CD8-positive, alpha-beta memory T cell (primary cell): ENCODE data around the gene SLC2A13. TPM values are rescaled to one million over a fixed set of nuclear protein-coding genes. Genes with fewer than 3 reads are reported as not detected.
"Not testable (repeated sequence)": the region's sequence is repeated elsewhere in the genome, so short reads cannot be mapped to it uniquely, and the experiment has no call there.

Experiments used
- CTCF ChIA-PET: fragments of 350-600 bp; sonication (Branson Sonifier 250); formaldehyde crosslinking; loops from one replicate; lab custom pipeline; 2021; ENCODE audit warnings: antibody characterized with exemption; lab: Charles Lee
- POLR2A ChIA-PET: fragments of 350-600 bp; sonication (Branson Sonifier 250); formaldehyde crosslinking; loops from one replicate; lab custom pipeline; 2021; ENCODE audit warnings: antibody characterized with exemption; lab: Charles Lee
- DNase-seq, 5 donors: peaks; one replicate each; pipeline versions ENCODE4 v3.0.0 to v3.0.0-alpha.2; 2020 to 2022; ENCODE audit warnings: mixed read lengths in 1 of 5
- H3K27ac ChIP-seq: one replicate; pipeline ENCODE4 v1.7.0; 2013; ENCODE audit warnings: low read depth, mild to moderate bottlenecking, low read length, moderate library complexity
- H3K27me3 ChIP-seq: 2 replicates; pipeline ENCODE4 v1.7.0; 2013; ENCODE audit warnings: low read length, mild to moderate bottlenecking; ENCODE audit not compliant: insufficient read depth, poor library complexity, severe bottlenecking
- H3K36me3 ChIP-seq: 2 replicates; pipeline ENCODE4 v1.7.0; 2013; ENCODE audit warnings: mild to moderate bottlenecking, low read length, moderate library complexity; ENCODE audit not compliant: insufficient read depth
- H3K4me1 ChIP-seq: 2 replicates; pipeline ENCODE4 v1.7.0; 2013; ENCODE audit warnings: mild to moderate bottlenecking, low read length, moderate library complexity; ENCODE audit not compliant: insufficient read depth
- H3K4me3 ChIP-seq: 2 replicates; pipeline ENCODE4 v1.7.0; 2013; ENCODE audit warnings: mild to moderate bottlenecking, low read length
- H3K9me3 ChIP-seq: 2 replicates; pipeline ENCODE4 v1.7.0; 2013; ENCODE audit warnings: mild to moderate bottlenecking, low read length
- H3K27ac Mint-ChIP-seq, 8 donors: one replicate each; pipeline ENCODE4 v1.8.0; 2020 to 2021; ENCODE audit warnings: mixed read lengths in 8 of 8, mild to moderate bottlenecking in 6 of 8, inconsistent platforms in 3 of 8, moderate library complexity in 3 of 8
- H3K27me3 Mint-ChIP-seq, 2 donors: one replicate each; pipeline ENCODE4 v1.8.0; 2020 to 2021; ENCODE audit warnings: mixed read lengths in 2 of 2, mild to moderate bottlenecking in 1 of 2, moderate library complexity in 1 of 2
- H3K36me3 Mint-ChIP-seq, 3 donors: one replicate each; pipeline ENCODE4 v1.8.0; 2020 to 2021; ENCODE audit warnings: mixed read lengths in 3 of 3, inconsistent platforms in 1 of 3, mild to moderate bottlenecking in 1 of 3
- H3K4me1 Mint-ChIP-seq, 3 donors: one replicate each; pipeline ENCODE4 v1.8.0; 2020 to 2021; ENCODE audit warnings: mixed read lengths in 3 of 3, inconsistent platforms in 1 of 3, mild to moderate bottlenecking in 1 of 3
- H3K4me3 Mint-ChIP-seq, 7 donors: one replicate each; pipeline ENCODE4 v1.8.0; 2020 to 2021; ENCODE audit warnings: mixed read lengths in 7 of 7, mild to moderate bottlenecking in 6 of 7, moderate library complexity in 4 of 7, inconsistent platforms in 2 of 7
- H3K9me3 Mint-ChIP-seq, 5 donors: one replicate each; pipeline ENCODE4 v1.8.0; 2020 to 2022; ENCODE audit warnings: mixed read lengths in 5 of 5, mild to moderate bottlenecking in 3 of 5, moderate library complexity in 2 of 5, inconsistent platforms in 1 of 5
- polyA plus RNA-seq: library from polyadenylated mRNA; unstranded; fragments of 300-500 nt; fragmentation: Illumina TruSeq; gene quantifications from one replicate; pipeline ENCODE4 v1.2.3, GENCODE V29; 2021
- total RNA-seq, 2 experiments: library from RNA; stranded (reverse); gene quantifications; one replicate each; pipeline ENCODE4 v1.2.3, GENCODE V29; 2021

The SLC2A13 gene
- total and polyA plus RNA-seq, 3 experiments from 2014 or later: 2.1 to 6.5 (median 6.3) TPM

DNA sequence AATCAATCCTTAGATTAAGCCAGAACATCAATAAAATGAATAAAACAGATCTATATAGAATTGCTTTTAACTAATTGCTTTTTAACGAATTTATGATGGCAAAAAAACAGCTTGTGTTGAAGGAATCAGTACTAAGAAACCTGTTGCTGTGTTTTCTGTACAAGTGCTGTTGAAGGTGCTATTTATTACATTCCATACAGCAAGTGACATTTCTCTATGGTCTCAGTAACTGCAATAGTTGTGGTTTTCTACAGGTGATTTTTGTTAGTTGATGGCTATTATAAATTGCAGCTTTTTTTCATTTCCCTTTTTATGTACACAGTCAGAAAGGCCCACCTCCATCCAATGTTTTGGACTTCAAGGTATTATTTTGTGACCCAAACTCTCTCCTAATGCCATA, 56.6 kb downstream of the SLC2A13 start:
- no peaks in the 10 kb centered on the region for H3K9me3 ChIP-seq
- H3K4me1 Mint-ChIP-seq: no peaks in the 10 kb centered on the region
- H3K9me3 Mint-ChIP-seq: no peaks in the 10 kb centered on the region
- peak overlapping the region in 1 of 8 donors; percentile 6 for H3K27ac Mint-ChIP-seq
- H3K36me3 ChIP-seq: no peaks in the 10 kb centered on the region
- H3K4me1 ChIP-seq: no peaks in the 10 kb centered on the region
- H3K27me3 ChIP-seq: no peaks in the 10 kb centered on the region
- no peak overlapping the region for H3K27ac ChIP-seq
- peaks cover 1 to 5% (median 2%) of the 10 kb centered on the region in 3 donors for H3K36me3 Mint-ChIP-seq
- no peak overlapping the region for H3K4me3 Mint-ChIP-seq
- no peak for DNase-seq
- ChIA-PET POLR2A (no interaction called here), CTCF (no interaction called here)
- H3K4me3 ChIP-seq: no peak overlapping the region
- H3K27me3 Mint-ChIP-seq: no peaks in the 10 kb centered on the region

GRCh38 chr12:40047002-40047401, 58.9 kb downstream of the SLC2A13 start:
- H3K9me3 Mint-ChIP-seq, H3K4me3 Mint-ChIP-seq, H3K27ac Mint-ChIP-seq, POLR2A ChIA-PET, H3K4me1 Mint-ChIP-seq, H3K4me1 ChIP-seq, H3K4me3 ChIP-seq, H3K27me3 ChIP-seq, DNase-seq, H3K9me3 ChIP-seq, H3K27me3 Mint-ChIP-seq, H3K36me3 Mint-ChIP-seq, H3K36me3 ChIP-seq, CTCF ChIA-PET, H3K27ac ChIP-seq: not testable (repeated sequence)

GRCh38 chr12:40045656-40046055, 60.2 kb downstream of the SLC2A13 start:
- no peak for DNase-seq
- Mint-ChIP-seq H3K9me3 (no peaks in the 10 kb centered on the region), H3K4me1 (no peaks in the 10 kb centered on the region), H3K36me3 (peaks cover 1 to 9% (median 4%) of the 10 kb centered on the region in 3 donors), H3K27ac (peak overlapping the region in 1 of 8 donors; percentile 58), H3K4me3 (no peak overlapping the region), H3K27me3 (no peaks in the 10 kb centered on the region)
- Histone ChIP-seq H3K36me3 (no peaks in the 10 kb centered on the region), H3K4me3 (no peak overlapping the region), H3K9me3 (no peaks in the 10 kb centered on the region), H3K4me1 (no peaks in the 10 kb centered on the region), H3K27me3 (no peaks in the 10 kb centered on the region), H3K27ac (no peak overlapping the region)
- ChIA-PET POLR2A (no interaction called here), CTCF (no interaction called here)

- Mint-ChIP-seq H3K4me1 (no peaks in the 10 kb centered on the region), H3K36me3 (peaks cover 1 to 9% (median 4%) of the 10 kb centered on the region in 3 donors), H3K27me3 (no peaks in the 10 kb centered on the region), H3K27ac (no peak overlapping the region), H3K4me3 (no peak overlapping the region), H3K9me3 (no peaks in the 10 kb centered on the region)
- DNase-seq: no peak
- Histone ChIP-seq H3K27me3 (no peaks in the 10 kb centered on the region), H3K27ac (no peak overlapping the region), H3K4me1 (no peaks in the 10 kb centered on the region), H3K4me3 (no peak overlapping the region), H3K9me3 (no peaks in the 10 kb centered on the region), H3K36me3 (no peaks in the 10 kb centered on the region)
- CTCF ChIA-PET: no interaction called here
- POLR2A ChIA-PET: no interaction called here
These were observed 61.5 kb downstream of the SLC2A13 start for GRCh38 chr12:40044396-40044795.

DNA sequence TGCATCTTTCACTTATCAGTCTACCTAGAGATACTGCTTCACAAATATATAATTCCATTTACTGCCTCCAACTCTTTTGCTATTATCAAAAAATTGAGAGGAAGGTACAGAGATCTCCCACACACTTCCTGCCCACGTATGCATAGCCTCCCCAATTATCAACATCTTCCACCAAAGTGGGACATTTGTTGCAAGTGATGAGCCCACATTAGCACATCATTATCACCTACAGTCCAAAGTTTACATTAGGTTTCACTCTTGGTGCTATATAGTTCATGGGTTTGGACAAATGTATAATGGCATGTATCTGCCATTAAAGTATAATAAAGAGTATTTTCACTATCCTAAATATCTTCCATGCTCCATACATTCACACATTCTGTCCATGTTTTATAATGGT, 66.3 kb downstream of the SLC2A13 start:
- peaks cover 0 to 4% (median 3%) of the 10 kb centered on the region in 3 donors for H3K36me3 Mint-ChIP-seq
- no peak overlapping the region for H3K4me3 Mint-ChIP-seq
- Histone ChIP-seq H3K4me1 (no peaks in the 10 kb centered on the region), H3K27me3 (no peaks in the 10 kb centered on the region), H3K9me3 (no peaks in the 10 kb centered on the region), H3K27ac (no peak overlapping the region), H3K4me3 (no peak overlapping the region), H3K36me3 (no peaks in the 10 kb centered on the region)
- no peak for DNase-seq
- ChIA-PET POLR2A (no interaction called here), CTCF (no interaction called here)
- H3K27me3 Mint-ChIP-seq: no peaks in the 10 kb centered on the region
- no peak overlapping the region for H3K27ac Mint-ChIP-seq
- no peaks in the 10 kb centered on the region for H3K4me1 Mint-ChIP-seq
- no peaks in the 10 kb centered on the region for H3K9me3 Mint-ChIP-seq

DNA sequence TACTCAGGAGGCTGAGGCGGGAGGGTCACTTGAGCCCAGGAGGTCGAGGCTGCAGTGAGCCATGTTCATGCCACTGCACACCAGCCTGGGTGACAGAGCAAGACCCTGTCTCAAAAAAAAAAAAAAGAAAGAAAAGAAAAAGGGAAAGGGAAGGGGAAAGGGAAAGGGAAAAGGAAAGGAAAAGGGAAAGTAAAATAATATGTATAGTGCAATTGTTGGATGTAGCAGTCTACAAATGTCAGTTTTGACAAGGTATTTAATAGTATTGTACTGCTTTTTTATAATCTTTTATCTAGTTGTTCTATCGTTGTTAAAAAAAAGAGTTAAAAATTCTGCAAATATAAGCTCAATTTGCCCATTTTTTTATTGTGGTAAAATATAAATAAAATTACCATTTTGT, 67.3 kb downstream of the SLC2A13 start:
- DNase-seq: no peak
- H3K27me3 ChIP-seq: no peaks in the 10 kb centered on the region
- H3K36me3 ChIP-seq: no peaks in the 10 kb centered on the region
- Mint-ChIP-seq H3K4me1 (no peaks in the 10 kb centered on the region), H3K27me3 (no peaks in the 10 kb centered on the region), H3K9me3 (no peaks in the 10 kb centered on the region), H3K36me3 (peaks cover 0 to 4% (median 2%) of the 10 kb centered on the region in 3 donors), H3K4me3 (no peak overlapping the region), H3K27ac (no peak overlapping the region)
- POLR2A ChIA-PET: no interaction called here
- no peak overlapping the region for H3K27ac ChIP-seq
- no peaks in the 10 kb centered on the region for H3K4me1 ChIP-seq
- no peak overlapping the region for H3K4me3 ChIP-seq
- no peaks in the 10 kb centered on the region for H3K9me3 ChIP-seq
- CTCF ChIA-PET: interaction anchor here (1.6 kb wide), 1 partner anchor 67 kb away, joined by 3 read pairs; the partner anchor contains the start of gene SLC2A13

DNA sequence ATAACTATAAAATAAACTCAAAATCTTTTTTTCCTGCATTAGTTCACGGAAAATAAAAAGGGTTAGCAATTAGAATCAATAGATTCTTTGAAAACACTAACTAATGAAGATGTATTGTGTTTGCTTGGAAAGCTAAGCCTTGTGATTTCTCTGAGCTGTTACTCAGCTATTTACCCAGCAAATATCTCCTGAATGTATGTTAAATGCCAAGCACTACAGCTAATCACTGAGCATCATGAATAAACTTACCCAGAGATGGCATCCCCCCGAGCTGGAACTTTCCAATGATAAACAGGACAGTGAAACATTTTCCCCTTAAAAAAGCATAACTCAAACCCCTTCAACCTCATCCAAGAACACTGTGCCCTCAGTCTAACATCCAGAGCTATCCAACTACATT, 71.2 kb downstream of the SLC2A13 start:
- no peaks in the 10 kb centered on the region for H3K27me3 ChIP-seq
- Mint-ChIP-seq H3K36me3 (no peaks in the 10 kb centered on the region), H3K27ac (peak overlapping the region in 1 of 8 donors; percentile 74), H3K9me3 (no peaks in the 10 kb centered on the region), H3K4me1 (no peaks in the 10 kb centered on the region), H3K27me3 (no peaks in the 10 kb centered on the region), H3K4me3 (no peak overlapping the region)
- ChIA-PET CTCF (interaction anchor here (1.0 to 2.3 kb wide), 2 partner anchors 23 to 71 kb away, joined by 3 to 8 read pairs; partner anchors contain the start of gene SLC2A13), POLR2A (interaction anchor here (0.6 kb wide), 1 partner anchor 8 kb away, joined by 15 read pairs; no protein-coding TSS in a partner anchor)
- no peak overlapping the region for H3K27ac ChIP-seq
- no peaks in the 10 kb centered on the region for H3K9me3 ChIP-seq
- DNase-seq: no peak
- no peak overlapping the region for H3K4me3 ChIP-seq
- H3K4me1 ChIP-seq: no peaks in the 10 kb centered on the region
- H3K36me3 ChIP-seq: no peaks in the 10 kb centered on the region

- no peaks in the 10 kb centered on the region for H3K9me3 ChIP-seq
- POLR2A ChIA-PET: no interaction called here
These were observed 71.7 kb downstream of the SLC2A13 start for GRCh38 chr12:40034156-40034555.

More at GRCh38 chr12:40034156-40034555, 71.7 kb downstream of the SLC2A13 start:
- H3K36me3 ChIP-seq: no peaks in the 10 kb centered on the region
- Mint-ChIP-seq H3K27ac (no peak overlapping the region), H3K4me3 (no peak overlapping the region), H3K36me3 (no peaks in the 10 kb centered on the region), H3K27me3 (no peaks in the 10 kb centered on the region), H3K9me3 (no peaks in the 10 kb centered on the region), H3K4me1 (no peaks in the 10 kb centered on the region)
- H3K27me3 ChIP-seq: no peaks in the 10 kb centered on the region
- no peaks in the 10 kb centered on the region for H3K4me1 ChIP-seq
- H3K4me3 ChIP-seq: no peak overlapping the region
- no peak overlapping the region for H3K27ac ChIP-seq
- CTCF ChIA-PET: interaction anchor here (1.0 kb wide), 1 partner anchor 72 kb away, joined by 3 read pairs; the partner anchor contains the start of gene SLC2A13
- no peak for DNase-seq
